Calu3 (cell line): ENCODE measurements around the gene GPR83. TPM values are rescaled to one million over a fixed set of nuclear protein-coding genes. Genes with fewer than 3 reads are reported as not detected.

Experiments used
- BruUV-seq: library from RNA; stranded (reverse); fragments of 400-500 nt; replicated peaks from 2 replicates; lab custom pipeline; 2021; lab: Mats Ljungman, UMichigan
- CTCF ChIA-PET: fragments of 300-600 bp; sonication (Branson Sonifier 250); formaldehyde crosslinking; loops from one replicate; lab custom pipeline; 2022; ENCODE audit warnings: antibody characterized with exemption; lab: Charles Lee
- DNase-seq: peaks from one replicate; pipeline ENCODE4 v3.0.0; 2022
- H3K27ac Mint-ChIP-seq: one replicate; pipeline ENCODE4 v1.8.0; 2022; ENCODE audit warnings: mixed read lengths; ENCODE audit not compliant: unreplicated experiment
- H3K27me3 Mint-ChIP-seq: one replicate; pipeline ENCODE4 v1.8.0; 2022; ENCODE audit warnings: mixed read lengths; ENCODE audit not compliant: unreplicated experiment
- H3K36me3 Mint-ChIP-seq: one replicate; pipeline ENCODE4 v1.8.0; 2022; ENCODE audit warnings: mild to moderate bottlenecking, moderate library complexity, mixed read lengths; ENCODE audit not compliant: insufficient read depth, unreplicated experiment
- H3K4me1 Mint-ChIP-seq: one replicate; pipeline ENCODE4 v1.8.0; 2022; ENCODE audit warnings: mild to moderate bottlenecking, low read depth, mixed read lengths; ENCODE audit not compliant: unreplicated experiment
- H3K4me3 Mint-ChIP-seq: one replicate; pipeline ENCODE4 v1.8.0; 2022; ENCODE audit warnings: mild to moderate bottlenecking, low read depth, moderate library complexity, mixed read lengths; ENCODE audit not compliant: unreplicated experiment
- H3K9me3 Mint-ChIP-seq: one replicate; pipeline ENCODE4 v1.8.0; 2022; ENCODE audit warnings: low read depth, mixed read lengths; ENCODE audit not compliant: unreplicated experiment
- CTCF ChIP-seq: fragments of 200-600 bp; IDR thresholded peaks from one replicate; pipeline ENCODE4 v1.8.0; 2022; ENCODE audit warnings: antibody characterized with exemption; ENCODE audit not compliant: unreplicated experiment
- intact Hi-C: fragments of 100-400 bp; cut with micrococcal nuclease; formaldehyde crosslinking; loops from one replicate; pipeline ENCODE4 v1.10.0; 2022; ENCODE audit not compliant: unreplicated experiment
- total RNA-seq: library from RNA; stranded (reverse); gene quantifications from 2 replicates; pipeline ENCODE4 v1.2.3, GENCODE V29; 2022

Gene GPR83
- total RNA-seq, 1 experiment from 2014 or later, result 0.19 TPM

GRCh38 chr11:94405062-94405833 is 4.0 kb upstream of the GPR83 start:
- Mint-ChIP-seq H3K36me3 (no peaks in the 10 kb centered on the region), H3K9me3 (peaks cover 4% of the 10 kb centered on the region), H3K4me3 (no peak overlapping the region), H3K27ac (no peak overlapping the region), H3K4me1 (peaks cover 8% of the 10 kb centered on the region), H3K27me3 (peaks cover 24% of the 10 kb centered on the region)
- BruUV-seq, result no TSS peak
- DNase-seq, result no peak
- CTCF ChIA-PET, result no interaction called here
- intact Hi-C loops, result no loop called here
- no peak for TF ChIP-seq CTCF

GRCh38 chr11:94402355-94402754 is 1.1 kb upstream of the GPR83 start:
- H3K27me3 Mint-ChIP-seq, result peaks cover 53% of the 10 kb centered on the region
- intact Hi-C loops, result no loop called here
- H3K4me3 Mint-ChIP-seq, result no peak overlapping the region
- CTCF ChIA-PET, result no interaction called here
- no peaks in the 10 kb centered on the region for H3K36me3 Mint-ChIP-seq
- no peak for DNase-seq
- H3K27ac Mint-ChIP-seq, result no peak overlapping the region
- H3K9me3 Mint-ChIP-seq, result no peaks in the 10 kb centered on the region
- H3K4me1 Mint-ChIP-seq, result peaks cover 10% of the 10 kb centered on the region
- TF ChIP-seq CTCF, result no peak
- no TSS peak for BruUV-seq

- CTCF ChIA-PET, result no interaction called here
- no peak overlapping the region for H3K27ac Mint-ChIP-seq
- peaks cover 58% of the 10 kb centered on the region for H3K27me3 Mint-ChIP-seq
- H3K4me3 Mint-ChIP-seq, result no peak overlapping the region
- no TSS peak for BruUV-seq
- H3K36me3 Mint-ChIP-seq, result no peaks in the 10 kb centered on the region
- no peak for TF ChIP-seq CTCF
- DNase-seq, result no peak
- intact Hi-C loops, result no loop called here
- H3K4me1 Mint-ChIP-seq, result peaks cover 10% of the 10 kb centered on the region
- H3K9me3 Mint-ChIP-seq, result no peaks in the 10 kb centered on the region
Observed at GRCh38 chr11:94401773-94402265, 600 bp upstream of the GPR83 start.

GRCh38 chr11:94400457-94400838 is 771 bp downstream of the GPR83 start:
- no peaks in the 10 kb centered on the region for H3K36me3 Mint-ChIP-seq
- no peak overlapping the region for H3K27ac Mint-ChIP-seq
- peaks cover 10% of the 10 kb centered on the region for H3K4me1 Mint-ChIP-seq
- TF ChIP-seq CTCF, result no peak
- H3K27me3 Mint-ChIP-seq, result peaks cover 68% of the 10 kb centered on the region
- CTCF ChIA-PET, result no interaction called here
- no peaks in the 10 kb centered on the region for H3K9me3 Mint-ChIP-seq
- DNase-seq, result no peak
- peak overlapping the region; percentile 40 for H3K4me3 Mint-ChIP-seq
- BruUV-seq, result no TSS peak
- intact Hi-C loops, result no loop called here
